ENCODE data around the gene MYL2.

DNA sequence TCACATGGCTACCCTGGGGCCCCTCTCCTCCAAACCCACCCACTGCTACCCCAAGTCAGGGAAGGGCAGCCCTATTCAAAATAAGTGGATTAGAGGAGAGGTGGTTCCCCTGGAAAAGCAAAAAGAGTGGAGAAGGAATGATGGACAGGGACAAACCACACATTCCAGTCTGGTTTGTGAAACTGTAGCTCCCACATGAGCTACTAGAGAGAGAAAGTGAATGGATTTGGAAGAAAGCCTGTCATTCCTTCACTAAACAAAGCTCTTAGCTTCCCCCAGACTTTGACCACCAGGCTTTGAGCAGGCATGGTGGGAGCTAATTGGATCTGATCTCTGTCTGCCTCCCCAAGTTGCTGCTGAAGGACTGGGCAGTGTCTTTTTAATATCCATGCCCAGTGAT lies 45.6 kb downstream of the MYL2 start:
- TF ChIP-seq POLR2A (IDR thresholded peaks at IDR 0.05) (no peak), POLR2AphosphoS5 (IDR thresholded peaks at IDR 0.05) (no peak)
- TF ChIP-seq, protein P1, sequence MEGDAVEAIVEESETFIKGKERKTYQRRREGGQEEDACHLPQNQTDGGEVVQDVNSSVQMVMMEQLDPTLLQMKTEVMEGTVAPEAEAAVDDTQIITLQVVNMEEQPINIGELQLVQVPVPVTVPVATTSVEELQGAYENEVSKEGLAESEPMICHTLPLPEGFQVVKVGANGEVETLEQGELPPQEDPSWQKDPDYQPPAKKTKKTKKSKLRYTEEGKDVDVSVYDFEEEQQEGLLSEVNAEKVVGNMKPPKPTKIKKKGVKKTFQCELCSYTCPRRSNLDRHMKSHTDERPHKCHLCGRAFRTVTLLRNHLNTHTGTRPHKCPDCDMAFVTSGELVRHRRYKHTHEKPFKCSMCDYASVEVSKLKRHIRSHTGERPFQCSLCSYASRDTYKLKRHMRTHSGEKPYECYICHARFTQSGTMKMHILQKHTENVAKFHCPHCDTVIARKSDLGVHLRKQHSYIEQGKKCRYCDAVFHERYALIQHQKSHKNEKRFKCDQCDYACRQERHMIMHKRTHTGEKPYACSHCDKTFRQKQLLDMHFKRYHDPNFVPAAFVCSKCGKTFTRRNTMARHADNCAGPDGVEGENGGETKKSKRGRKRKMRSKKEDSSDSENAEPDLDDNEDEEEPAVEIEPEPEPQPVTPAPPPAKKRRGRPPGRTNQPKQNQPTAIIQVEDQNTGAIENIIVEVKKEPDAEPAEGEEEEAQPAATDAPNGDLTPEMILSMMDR (IDR thresholded peaks at IDR 0.05), result no peak
